ENCODE results near the gene SLC2A4.

DNA sequence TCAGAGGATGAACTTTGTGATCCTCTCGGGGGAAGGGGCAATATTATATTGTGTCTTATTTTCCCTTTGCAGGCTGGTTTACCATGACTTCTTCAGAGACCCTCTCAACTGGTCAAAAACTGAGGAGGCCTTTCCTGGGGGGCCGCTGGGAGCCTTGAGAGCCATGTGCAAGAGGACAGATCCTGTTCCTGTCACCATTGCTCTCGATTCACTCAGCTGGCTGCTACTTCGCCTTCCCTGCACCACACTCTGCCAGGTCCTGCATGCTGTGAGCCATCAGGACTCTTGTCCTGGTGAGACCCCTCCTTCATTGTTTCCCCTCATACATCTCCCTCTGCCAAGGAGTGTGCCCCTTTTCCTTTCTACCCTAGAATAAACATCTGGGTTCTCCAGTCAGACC is 27.0 kb upstream of the SLC2A4 start:
- TF ChIP-seq POLR2A (IDR thresholded peaks at IDR 0.05) (no peak), CTCF (IDR thresholded peaks at IDR 0.05) (no peak)
